ENCODE data around the gene GPR146.

DNA sequence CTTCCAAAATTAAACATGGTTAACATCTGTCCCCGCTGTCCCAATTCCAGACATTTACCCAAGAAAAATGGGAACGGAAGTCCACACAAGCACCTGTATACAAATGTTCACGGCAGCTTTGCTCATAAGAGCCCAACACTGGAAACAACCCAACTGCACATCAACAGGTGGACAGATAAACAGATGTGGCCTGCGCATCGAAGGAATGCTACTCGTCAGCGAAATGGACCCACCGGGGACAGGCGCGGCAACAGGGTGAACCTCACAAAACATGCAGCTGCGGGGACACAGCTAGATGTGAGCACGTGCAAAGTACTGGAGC is 20.9 kb downstream of the GPR146 start:
- TF ChIP-seq, protein P1, sequence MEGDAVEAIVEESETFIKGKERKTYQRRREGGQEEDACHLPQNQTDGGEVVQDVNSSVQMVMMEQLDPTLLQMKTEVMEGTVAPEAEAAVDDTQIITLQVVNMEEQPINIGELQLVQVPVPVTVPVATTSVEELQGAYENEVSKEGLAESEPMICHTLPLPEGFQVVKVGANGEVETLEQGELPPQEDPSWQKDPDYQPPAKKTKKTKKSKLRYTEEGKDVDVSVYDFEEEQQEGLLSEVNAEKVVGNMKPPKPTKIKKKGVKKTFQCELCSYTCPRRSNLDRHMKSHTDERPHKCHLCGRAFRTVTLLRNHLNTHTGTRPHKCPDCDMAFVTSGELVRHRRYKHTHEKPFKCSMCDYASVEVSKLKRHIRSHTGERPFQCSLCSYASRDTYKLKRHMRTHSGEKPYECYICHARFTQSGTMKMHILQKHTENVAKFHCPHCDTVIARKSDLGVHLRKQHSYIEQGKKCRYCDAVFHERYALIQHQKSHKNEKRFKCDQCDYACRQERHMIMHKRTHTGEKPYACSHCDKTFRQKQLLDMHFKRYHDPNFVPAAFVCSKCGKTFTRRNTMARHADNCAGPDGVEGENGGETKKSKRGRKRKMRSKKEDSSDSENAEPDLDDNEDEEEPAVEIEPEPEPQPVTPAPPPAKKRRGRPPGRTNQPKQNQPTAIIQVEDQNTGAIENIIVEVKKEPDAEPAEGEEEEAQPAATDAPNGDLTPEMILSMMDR (IDR thresholded peaks at IDR 0.05) = no peak
- no peak for TF ChIP-seq POLR2A (IDR thresholded peaks at IDR 0.05)

All from transverse colon (tissue), 3 donors.